22Rv1 (cell line): ENCODE measurements around the gene FAM168A.

Experiments
- CTCF ChIP-seq: fragments of 450-650 bp; IDR thresholded peaks from 2 replicates; pipeline ENCODE4 v1.5.1; 2017; ENCODE audit warnings: mild to moderate bottlenecking
- ZFX ChIP-seq: fragments of 450-650 bp; IDR thresholded peaks from 2 replicates; pipeline ENCODE4 v1.6.1; 2017; ENCODE audit warnings: antibody characterized with exemption, borderline replicate concordance

DNA sequence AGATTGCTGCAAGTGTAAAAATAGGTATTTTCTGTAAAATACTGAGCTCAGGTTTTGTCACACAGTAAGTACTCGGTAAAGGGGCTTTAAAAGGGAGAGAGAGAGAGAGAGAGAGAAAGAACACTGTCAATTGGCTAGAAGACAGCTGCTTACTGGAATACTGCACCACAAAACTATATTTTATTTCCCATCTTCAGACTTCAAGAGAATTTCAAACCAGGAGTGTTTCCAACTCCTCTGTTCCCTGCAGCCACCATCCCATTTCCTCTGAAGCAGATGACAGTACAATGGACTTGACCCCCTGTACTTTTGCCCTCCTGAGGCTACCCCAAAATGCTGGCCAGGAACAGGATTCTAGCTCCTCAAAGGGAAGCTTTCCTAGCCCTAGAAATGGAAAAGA lies 132.0 kb downstream of the FAM168A start:
- TF ChIP-seq CTCF: no peak
- TF ChIP-seq ZFX: no peak
